Colon (tissue), 2 donors: ENCODE data around the gene KCNH5.

ENCODE experiments used
- FAIRE-seq: peaks from 2 replicates; lab custom pipeline; 2012; peaks lifted over from hg19 to GRCh38; lab: Jason Lieb, UNC
- donor health status: control.
- donor health status: control.

The KCNH5 gene

GRCh38 chr14:62743560-62743959 lies 301.7 kb downstream of the KCNH5 start:
- FAIRE-seq, result no peak

- no peak for FAIRE-seq
These were observed 302.1 kb downstream of the KCNH5 start for GRCh38 chr14:62743118-62743517.

GRCh38 chr14:62739647-62740046 lies 305.6 kb downstream of the KCNH5 start:
- FAIRE-seq, result no peak

GRCh38 chr14:62736048-62737043 lies 308.9 kb downstream of the KCNH5 start:
- FAIRE-seq, result no peak

GRCh38 chr14:62734831-62735230 lies 310.4 kb downstream of the KCNH5 start:
- FAIRE-seq, result no peak

- no peak for FAIRE-seq
These were observed 322.9 kb downstream of the KCNH5 start for GRCh38 chr14:62722406-62722805.

GRCh38 chr14:62718629-62719028 lies 326.6 kb downstream of the KCNH5 start:
- no peak for FAIRE-seq

- no peak for FAIRE-seq
These were observed 333.8 kb downstream of the KCNH5 start for GRCh38 chr14:62711351-62712023.

- FAIRE-seq, result no peak
These were observed 334.4 kb downstream of the KCNH5 start for GRCh38 chr14:62710811-62711210.

GRCh38 chr14:62709773-62710172 lies 335.5 kb downstream of the KCNH5 start:
- FAIRE-seq, result no peak

GRCh38 chr14:62706217-62706616 lies 339.0 kb downstream of the KCNH5 start:
- no peak for FAIRE-seq

- FAIRE-seq, result no peak
These were observed 347.8 kb downstream of the KCNH5 start for GRCh38 chr14:62697461-62697860.

GRCh38 chr14:62696929-62697328 lies 348.3 kb downstream of the KCNH5 start:
- no peak for FAIRE-seq

GRCh38 chr14:62696331-62696924 lies 348.8 kb downstream of the KCNH5 start:
- FAIRE-seq, result no peak

GRCh38 chr14:62694075-62694474 lies 351.2 kb downstream of the KCNH5 start:
- no peak for FAIRE-seq

GRCh38 chr14:62692490-62693106 lies 352.7 kb downstream of the KCNH5 start:
- FAIRE-seq, result no peak

GRCh38 chr14:62691647-62692489 lies 353.4 kb downstream of the KCNH5 start:
- no peak for FAIRE-seq

- FAIRE-seq, result no peak
These were observed 355.5 kb downstream of the KCNH5 start for GRCh38 chr14:62689733-62690132.

- FAIRE-seq, result no peak
These were observed 357.4 kb downstream of the KCNH5 start for GRCh38 chr14:62687818-62688217.

GRCh38 chr14:62684376-62684775 lies 360.9 kb downstream of the KCNH5 start:
- FAIRE-seq, result no peak

GRCh38 chr14:62682208-62682607 lies 363.1 kb downstream of the KCNH5 start:
- no peak for FAIRE-seq
